Measurements from ENCODE around the gene ZNF8.

The ZNF8 gene

DNA sequence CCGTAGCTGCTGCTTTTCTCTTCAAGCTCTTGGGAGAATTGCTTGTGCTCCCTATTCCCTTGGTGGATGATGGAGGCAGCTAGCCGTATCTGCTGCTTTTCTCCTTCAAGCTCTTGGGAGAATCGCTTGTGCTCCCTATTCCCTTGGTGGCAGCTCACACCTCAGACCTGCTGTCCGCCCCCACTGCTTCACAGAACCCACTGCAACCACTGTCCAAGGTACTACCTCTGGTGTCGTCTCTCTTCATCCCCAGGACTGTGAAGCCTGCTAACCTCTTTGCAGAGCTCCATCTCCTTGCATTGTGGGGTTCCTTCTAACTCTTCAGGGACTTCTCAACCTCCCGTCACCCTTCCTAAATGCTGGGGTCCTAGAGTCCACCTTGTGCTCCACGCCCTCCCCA is 21.9 kb downstream of the ZNF8 start:
- DNase-seq = no peak

DNA sequence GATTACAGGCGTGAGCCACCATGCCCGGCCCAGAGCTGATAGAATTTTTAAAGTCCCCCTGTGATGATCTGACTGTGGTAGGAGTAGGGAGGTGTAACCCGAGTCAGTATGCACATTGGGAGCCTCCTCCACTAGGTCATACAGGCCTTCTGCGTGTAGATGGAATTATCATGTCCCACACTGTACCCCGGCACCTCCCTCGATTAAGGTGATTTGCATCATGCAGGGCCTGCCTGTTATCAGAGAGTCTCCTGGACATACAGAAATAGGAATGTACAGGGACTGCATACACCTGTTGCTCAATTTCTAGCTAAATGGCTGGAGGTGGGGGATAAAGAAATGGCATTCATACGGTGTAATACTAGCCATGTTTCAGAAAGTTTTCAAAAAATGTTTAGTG is 25.5 kb downstream of the ZNF8 start:
- DNase-seq = peak in 1 of 2 experiments; percentile 7

DNA sequence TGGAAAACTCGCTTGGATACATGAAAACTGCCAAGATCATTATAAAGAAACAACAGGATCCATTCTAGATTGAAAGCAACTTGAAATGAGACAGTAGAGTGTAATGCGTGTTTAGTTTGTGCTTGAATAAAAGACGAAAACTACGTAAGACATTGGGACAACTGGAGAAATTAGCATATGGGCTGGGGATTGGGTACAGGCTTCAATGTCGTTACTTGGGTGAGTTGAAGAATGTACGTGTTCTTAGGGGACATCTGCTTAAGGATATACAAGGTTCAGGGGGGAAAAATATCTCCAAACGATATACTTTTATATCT is 26.0 kb downstream of the ZNF8 start:
- DNase-seq = peak in 1 of 2 experiments; percentile 55

DNA sequence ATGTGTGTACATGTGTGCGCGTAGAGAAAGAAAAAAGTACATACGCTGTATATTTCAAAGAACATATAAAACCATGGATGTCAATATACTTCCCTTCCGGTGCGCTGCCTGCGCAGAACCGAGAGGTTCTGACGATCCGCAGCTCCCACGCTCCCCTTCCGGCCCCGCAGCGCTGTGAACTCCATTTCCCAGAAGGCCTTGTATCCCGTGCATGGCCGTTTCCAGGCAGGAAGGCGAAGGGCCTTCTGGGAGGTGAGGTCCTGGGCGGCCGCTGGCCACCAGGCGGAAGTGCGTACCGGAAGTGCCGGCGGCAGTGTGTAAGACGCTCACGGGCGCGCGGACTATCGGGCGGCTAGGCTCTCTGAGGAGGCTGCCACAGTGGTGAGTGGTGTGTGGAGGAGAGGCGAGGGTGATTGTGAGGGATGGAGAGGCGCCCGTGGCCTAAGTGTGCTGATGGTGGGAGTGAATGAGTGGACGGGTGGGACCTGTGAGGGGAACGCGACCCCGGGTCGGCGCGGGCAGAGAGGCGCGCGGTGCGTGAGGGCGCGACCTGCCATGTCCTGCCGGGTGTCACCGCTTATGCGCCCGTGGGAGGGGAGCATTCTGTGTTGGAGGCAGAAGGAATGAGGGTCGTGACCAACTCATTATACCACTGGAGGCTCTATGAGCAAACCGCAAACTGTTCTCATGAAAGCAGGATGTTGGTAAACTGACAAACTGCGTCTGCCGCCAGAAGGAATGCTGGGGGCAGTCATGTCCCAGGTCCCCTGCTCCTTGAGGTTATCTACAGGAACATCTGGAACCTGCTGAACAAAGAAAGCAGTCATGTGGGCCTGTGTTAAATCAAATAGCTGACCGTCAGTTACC is 26.5 kb downstream of the ZNF8 start, which contains the start of gene ERVK3-1:
Gene ERVK3-1 (plus strand): TSS at position 313 of the 867 bp plus-strand sequence. CDS start 6,792 bp downstream, outside the sequence.
- DNase-seq = peak; percentile 95 to 98

DNA sequence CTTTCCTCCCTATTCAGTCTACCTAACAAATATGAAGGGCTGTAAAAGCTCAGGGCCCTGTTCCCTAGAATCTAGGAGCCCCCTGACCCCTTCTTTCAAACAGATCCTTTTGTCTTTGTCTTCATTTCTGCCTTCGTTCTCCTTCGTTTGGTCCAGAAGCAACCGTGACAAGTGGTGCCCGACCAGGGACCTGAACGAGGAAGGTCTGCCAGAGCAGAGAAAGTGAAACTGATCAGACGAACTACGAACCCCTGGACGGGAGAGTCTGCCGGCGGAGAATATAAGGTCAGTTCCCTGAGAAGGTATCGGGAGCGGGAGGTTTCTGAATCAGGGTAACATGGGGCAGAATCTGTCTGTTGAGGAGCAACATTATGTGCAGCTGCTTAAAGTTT is 27.2 kb downstream of the ZNF8 start:
- no peak for DNase-seq

DNA sequence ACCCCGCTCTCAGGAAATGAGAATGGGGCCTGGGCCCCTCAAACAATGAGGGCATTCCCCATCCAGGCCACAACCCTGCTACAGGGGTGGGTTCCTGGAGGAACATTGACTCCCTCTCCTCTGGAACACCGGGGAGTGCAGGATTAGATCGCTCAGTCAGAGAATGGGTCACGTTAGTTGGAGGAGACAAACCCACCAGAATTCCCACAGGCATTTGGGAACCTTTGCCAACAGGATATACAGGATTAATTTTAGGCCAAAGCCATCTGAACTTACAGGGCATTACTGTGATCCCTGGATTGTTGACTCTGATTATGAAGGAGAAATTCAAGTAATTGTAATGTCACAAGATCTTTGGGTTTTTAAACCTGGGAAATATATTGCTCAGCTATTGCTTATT is 29.0 kb downstream of the ZNF8 start:
- no peak for DNase-seq

DNA sequence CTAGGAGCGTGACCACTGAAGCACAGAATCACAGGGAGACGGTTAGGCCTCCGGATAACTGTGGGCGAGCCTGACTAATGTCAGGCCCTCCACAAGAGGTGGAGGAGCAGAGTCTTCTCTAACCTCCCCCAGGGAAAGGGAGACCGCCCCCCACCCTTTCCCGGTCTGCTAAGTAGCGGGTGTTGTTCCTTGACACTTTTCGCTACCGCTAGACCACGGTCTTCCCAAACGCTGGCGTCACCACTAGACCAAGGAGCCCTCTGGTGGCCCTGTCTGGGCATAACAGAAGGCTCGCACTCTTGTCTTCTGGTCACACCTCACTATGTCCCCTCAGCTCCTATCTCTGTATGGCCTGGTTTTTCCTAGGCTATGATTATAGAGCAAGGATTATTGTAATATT is 31.9 kb downstream of the ZNF8 start:
- peak in 1 of 2 experiments; percentile 7 for DNase-seq

DNA sequence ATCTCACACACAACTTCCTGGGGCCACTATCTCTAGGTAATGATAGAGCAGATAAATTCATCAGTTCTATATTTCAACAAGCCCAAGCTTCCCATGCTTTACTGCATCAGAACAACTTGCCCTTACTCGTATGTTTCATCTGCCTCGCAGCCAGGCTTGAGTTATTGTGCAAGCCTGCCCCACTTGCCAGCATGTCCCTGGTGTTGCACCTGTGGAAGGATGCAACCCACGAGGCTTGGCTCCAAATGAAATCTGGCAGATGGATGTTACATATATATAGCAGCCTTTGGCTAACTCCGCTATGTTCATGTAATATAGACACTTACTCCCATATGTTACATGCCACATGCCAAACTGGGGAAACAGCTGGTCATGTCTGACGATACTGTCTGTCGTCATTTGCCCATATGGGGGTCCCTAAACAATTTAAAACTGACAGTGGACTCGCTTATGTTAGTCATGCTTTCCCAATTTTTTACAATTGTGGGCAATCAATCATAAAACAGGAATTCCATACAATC is 32.6 kb downstream of the ZNF8 start:
- DNase-seq = no peak

DNA sequence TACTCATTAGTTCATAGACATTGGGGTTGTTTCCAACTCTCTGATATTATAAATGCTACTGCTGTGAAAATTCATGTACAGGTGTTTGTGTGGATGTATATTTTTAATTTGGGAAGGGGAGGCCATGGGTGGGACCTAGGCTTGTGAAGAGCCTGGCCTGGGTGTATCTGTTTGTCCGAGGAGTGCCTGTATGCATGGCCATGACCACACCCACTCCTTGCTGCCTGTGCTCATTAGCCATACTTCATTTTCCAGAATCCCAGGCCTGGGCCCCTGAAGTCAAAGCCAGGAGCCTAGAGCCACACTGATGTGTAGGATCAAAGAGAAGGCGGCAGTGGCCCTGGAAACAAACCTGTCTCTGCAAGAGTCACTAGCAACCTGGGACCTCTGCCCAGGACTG is 36.8 kb downstream of the ZNF8 start:
- DNase-seq = no peak

DNA sequence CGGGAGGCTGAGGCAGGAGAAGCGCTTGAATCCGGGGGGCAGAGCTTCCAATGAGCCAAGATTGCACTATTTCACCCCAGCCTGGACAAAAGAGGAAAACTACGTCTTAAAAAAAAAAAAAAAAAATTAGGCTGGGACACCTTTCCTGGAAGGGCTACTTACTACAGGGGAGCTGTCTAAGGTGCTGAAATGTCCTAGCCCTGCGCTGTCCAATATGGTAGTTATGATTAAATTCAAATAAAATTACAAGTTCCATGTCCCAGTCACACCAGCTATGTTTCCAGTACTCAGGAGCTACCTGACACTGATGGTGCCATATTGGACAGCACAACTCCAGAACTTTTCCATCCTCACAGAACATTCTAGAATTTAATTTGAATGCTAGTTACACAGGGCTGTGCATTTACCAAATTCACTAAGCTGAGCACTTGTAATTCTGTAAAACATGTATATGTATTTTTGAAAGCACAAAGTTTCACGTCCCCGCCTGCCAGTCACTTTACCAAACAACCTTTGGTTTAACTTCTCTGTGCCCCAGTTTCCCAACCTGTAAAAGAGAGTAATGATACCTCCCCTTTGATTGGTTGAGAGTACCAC is 38.8 kb downstream of the ZNF8 start:
- DNase-seq = no peak

DNA sequence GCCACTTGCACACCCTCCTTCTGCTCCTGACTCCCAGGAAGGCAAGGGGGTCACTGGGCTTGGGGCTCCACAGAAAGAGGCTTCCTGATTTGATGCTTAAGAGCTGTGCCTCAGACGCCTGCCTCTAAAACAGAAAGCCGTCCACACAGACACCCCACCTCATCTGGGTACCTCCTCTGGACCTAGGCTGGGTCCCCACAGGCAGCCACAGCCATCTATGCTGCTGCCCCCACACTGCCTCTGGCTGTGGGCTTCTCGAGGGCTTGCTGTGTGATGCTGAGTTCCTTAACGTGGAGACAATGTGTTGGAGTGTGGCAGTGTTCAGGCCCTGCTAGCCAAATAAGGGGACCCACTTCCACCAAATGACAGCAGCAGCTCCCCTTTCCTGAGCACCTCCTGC is 39.5 kb downstream of the ZNF8 start:
- DNase-seq = no peak

DNA sequence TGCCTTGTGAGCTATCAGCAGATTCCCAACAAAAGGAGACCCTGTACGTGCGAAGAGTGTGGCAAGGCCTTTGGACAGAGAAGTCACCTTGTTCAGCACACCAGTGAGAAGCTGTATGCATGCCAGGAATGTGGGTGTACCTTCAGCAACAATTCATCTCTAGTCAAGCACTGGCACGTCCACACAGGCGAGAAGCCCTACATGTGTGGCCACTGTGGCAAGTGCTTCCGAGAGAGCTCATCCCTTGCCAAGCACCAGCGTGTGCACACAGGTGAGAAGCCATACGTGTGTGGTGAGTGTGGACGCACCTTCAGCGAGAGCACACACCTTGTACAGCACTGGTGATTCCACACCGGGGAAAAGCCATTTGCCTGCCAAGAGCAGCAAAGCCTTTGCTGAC is 40.5 kb downstream of the ZNF8 start:
- no peak for DNase-seq

DNA sequence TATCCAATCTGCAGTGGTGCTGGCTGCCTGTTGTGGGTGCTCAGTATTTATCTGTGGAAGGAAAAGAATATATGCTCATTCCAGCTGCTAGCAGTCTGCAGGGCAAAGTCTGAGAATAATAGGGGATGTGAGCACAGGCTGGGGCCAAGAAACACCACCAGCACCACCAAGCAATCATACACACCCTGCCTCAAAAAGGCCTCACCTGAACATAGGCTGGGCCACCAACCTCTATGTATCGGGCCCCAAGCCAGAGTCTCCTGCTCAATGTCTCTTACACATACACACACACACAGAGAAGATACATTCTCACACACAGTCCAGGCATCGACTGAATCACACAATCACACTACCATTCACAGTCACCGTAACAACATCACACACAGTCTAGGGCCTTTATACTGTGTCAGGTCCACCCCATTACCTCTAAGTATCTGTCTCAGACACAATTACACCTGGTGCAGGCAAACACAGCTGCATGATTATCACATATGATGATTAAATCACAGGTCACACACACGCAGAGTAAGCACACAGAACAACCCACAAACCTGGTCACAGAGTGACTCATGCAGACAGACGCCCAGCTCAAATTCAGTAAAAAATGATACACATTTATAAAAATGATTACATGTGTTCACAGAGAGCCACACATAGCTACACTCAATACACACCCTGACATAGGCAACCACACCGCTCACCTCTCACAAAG is 46.7 kb downstream of the ZNF8 start:
- no peak for DNase-seq

DNA sequence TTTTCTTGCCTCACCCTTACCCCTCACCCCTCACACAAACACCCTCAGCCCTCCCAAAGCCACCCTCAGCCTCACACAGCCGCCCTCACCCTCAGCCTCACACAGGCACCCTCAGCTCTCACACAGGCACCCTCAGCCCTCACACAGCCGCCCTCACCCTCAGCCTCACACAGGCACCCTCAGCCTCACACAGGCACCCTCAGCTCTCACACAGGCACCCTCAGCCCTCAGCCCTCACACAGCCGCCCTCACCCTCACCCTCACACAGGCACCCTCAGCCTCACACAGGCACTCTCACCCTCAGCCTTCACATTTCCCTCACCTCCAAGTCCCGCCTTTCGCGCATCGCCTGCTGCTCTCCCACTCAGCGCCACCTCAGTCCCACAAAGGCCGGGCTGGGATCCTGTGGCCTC is 47.8 kb downstream of the ZNF8 start:
- no peak for DNase-seq

DNA sequence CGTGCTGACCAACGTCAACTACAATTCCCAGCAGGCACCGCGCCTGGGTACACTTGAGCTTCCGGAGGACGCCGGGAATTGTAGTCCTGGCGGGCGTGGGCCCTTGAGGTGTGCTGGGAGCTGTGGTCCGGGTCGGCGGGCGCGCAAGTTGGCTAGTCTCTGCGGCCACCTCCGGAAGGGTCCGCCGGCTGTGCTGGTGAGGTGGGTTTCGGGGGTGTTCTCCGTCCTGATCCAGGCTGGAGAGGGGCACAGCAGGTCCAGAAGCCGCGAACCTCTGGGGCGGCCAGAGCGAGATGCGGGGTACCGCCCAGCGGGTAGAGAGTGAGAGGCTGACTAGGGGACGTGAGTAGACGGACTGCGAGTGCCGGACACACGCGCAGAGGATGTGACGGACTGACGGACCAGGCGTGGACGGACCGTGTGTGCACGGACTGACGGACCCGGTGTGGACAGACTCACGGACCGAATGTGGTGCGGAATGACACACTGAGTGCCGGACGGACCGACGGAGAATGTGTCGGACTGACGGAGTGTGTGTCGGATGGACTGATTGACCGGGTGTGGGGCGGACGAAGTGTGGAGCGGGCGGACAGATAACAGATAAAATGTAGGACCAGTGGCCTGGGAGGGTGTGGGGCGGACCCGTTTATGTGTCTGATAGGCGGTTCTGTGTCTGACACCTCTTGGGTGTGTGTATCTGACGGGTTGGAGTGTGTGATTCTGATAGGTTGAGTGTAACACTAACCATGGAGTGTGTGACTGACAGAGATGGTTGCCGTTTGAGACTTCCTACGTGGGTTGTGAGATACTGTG is 48.4 kb downstream of the ZNF8 start, which contains the start of gene ZSCAN22:
Gene ZSCAN22 (plus strand): TSS at position 81 of the 813 bp plus-strand sequence. CDS start 7,809 bp downstream, outside the sequence.
- peak; percentile 91 to 97 for DNase-seq

DNA sequence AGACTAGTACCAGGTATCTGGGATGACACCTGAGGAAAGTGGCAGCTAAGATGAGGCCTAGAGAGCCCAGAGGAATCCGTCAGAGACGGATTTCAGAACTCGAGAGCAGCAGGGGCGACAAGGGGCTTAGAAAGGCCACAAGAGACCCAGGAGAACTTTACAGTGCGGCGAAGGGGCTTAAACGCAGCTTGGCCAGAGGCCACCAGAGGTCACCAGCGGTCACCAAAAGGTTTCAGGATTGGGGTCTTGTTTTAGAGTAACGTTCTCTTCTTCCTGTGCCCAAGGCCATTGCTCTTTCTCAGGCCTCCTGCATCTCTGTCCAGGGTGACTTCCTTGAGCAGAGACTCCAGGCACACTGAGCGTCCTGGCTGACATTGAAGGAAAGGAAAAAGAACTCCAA is 50.2 kb downstream of the ZNF8 start:
- DNase-seq = no peak

DNA sequence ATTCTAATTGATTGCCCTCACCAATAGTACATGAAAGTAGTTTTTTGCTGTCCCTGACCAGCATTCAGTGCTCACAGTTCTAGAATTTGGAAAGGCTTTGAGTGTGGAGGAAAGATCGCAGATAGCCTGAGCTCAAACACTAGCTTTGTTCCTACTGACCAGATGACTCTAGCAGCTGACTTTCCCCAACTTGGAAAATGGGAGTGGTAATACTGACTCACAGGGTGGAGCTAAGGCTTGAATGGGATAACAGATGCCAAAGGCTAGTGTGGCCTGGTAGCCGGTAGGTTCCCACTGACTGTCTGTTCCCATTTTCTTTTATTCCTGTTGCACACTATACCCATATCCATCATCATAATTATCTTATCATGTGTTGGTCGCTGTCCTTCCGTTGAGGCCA is 51.7 kb downstream of the ZNF8 start:
- DNase-seq = no peak

DNA sequence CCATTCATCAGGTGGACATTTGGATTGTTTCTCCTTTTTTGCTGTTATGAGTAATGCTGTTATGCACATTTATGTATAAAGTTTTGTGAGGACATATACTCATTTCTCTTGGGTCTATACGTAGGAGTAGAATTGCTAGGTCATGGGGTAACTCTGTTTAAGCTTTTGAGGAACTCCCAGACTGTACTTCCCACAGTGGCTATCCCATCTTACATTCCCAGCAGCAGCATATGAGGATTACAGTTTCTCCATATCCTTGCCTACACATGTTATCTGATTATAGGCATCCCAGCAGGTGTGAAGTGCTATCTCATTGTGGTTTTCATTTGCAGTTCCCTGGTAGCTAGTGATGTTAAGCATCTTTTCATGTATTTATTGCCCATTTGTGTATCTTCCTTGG is 53.9 kb downstream of the ZNF8 start:
- no peak for DNase-seq

DNA sequence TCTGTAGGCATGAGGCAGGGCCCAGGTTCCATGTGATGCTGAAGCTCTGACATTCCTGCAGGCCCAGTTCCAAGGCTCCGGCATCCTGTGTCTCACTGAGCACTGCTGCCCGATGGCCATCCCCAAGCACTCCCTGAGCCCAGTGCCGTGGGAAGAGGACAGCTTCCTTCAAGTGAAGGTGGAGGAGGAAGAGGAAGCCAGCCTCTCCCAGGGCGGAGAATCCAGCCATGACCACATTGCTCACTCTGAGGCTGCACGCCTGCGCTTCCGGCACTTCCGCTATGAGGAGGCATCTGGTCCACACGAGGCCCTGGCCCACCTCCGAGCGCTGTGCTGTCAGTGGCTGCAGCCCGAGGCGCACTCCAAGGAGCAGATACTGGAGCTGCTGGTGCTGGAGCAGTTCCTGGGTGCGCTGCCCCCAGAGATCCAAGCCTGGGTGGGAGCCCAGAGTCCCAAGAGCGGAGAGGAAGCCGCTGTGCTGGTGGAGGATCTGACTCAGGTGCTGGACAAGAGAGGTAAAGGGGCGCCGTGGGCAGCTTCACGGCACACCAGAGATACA is 56.0 kb downstream of the ZNF8 start:
- DNase-seq = no peak

DNA sequence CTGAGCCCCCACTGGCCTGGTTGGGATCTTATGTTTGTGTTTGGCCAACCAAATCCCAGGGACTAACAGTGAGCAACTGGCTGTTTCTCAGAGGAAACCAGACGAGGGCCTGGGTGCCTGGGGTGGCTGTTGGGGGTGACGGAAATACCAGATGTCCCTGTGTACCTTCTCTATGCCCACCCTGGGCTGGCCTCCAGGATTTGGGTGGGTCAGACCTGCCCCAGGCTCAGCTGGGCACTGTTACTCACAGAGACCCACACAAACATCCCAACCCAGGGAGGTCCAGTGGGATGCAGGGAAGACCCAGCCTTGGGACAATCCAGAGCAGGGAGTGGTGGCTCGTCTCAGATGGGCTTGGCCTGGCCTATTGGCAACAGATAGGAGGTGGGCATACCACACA is 56.9 kb downstream of the ZNF8 start:
- DNase-seq = no peak

DNA sequence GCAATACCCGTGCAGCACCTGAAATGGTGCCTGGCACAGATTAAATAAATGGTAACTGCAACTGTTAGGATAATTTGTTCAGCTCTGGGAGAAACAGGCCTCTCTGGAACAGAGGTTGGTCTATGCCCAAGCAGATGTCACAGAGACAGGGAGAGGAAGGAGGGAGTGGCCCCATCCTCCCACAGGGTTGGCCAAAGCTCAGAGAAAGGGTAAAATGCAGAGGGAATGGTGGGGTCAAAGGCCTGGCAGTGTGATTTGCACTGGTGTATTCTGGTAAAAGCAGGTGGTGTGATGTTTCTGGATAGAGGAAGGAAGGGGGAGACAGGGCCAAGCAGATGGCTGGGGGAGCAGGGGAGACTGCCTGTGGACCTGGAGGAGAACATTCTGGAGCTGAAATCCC is 57.5 kb downstream of the ZNF8 start:
- DNase-seq = no peak

DNA sequence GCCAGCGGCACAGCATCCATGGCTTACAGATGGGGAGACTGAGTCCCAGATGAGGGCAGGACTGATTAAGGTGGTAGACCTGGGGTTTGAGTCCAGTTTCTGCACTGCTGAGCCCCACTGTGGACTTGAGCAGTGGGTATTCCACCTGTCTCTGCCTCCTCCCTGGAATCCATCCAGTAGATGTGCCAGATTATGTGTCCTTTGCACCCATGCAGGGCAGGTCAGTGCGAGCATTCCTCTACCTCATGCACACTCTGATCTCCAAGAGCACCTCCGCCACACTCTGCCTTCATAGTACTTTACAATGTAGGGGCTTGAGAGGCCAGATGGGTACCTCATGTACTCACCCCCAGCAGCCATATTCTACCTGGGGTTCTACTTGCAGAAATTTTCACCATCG is 58.1 kb downstream of the ZNF8 start:
- DNase-seq = no peak

Measured in NCI-H526 (cell line).